HepG2 (cell line): Measurements from ENCODE around the gene FIBIN. TPM values are rescaled to one million over a fixed set of nuclear protein-coding genes. Genes with fewer than 3 reads are reported as not detected.

Experiments
- ATAC-seq: fragments of 200-7000 bp; cut with Tn5 transposase; 3 replicates; pipeline ENCODE4 v1.9.1; 2020; ENCODE audit warnings: mild to moderate bottlenecking, moderate library complexity
- BruUV-seq: library from RNA; stranded (reverse); fragments of 400-500 nt; replicated peaks from 2 replicates; lab custom pipeline; 2021; lab: Mats Ljungman, UMichigan
- CTCF ChIA-PET: fragments of 300-600 bp; formaldehyde crosslinking; extraction: SDS; loops from one replicate; lab custom pipeline; 2021; ENCODE audit warnings: low total read pairs, inconsistent platforms, low intra/inter-chr PET ratio; lab: Yijun Ruan, JAX
- POLR2A ChIA-PET: fragments of 350-600 bp; sonication (Branson Sonifier 250); formaldehyde crosslinking; loops from one replicate; lab custom pipeline; 2020; ENCODE audit warnings: antibody characterized with exemption, inconsistent platforms; lab: Yijun Ruan, JAX
- DNase-seq: peaks from one replicate; pipeline ENCODE4 v3.0.0-alpha.2; 2015; ENCODE audit warnings: low spot score
- FAIRE-seq: peaks from 3 replicates; lab custom pipeline; 2011; peaks lifted over from hg19 to GRCh38; lab: Jason Lieb, UNC
- H2AFZ ChIP-seq: one replicate; pipeline ENCODE4 v1.6.1; 2011; ENCODE audit warnings: low read length, inconsistent platforms
- H3K27ac ChIP-seq: fragments of 300-600 bp; 3 replicates; pipeline ENCODE4 v1.8.0; 2011; ENCODE audit warnings: mixed run types, mild to moderate bottlenecking, mixed read lengths, low read length, inconsistent platforms; ENCODE audit not compliant: insufficient read depth; ENCODE audit errors: extremely low read length
- H3K27me3 ChIP-seq, 2 experiments: fragments of 200-600 bp in 1 of 2; 2 replicates in 1 of 2; 3 replicates in 1 of 2; pipeline versions ENCODE4 v1.6.0 to v1.8.0; 2011; ENCODE audit warnings: low read length in 2 of 2, mild to moderate bottlenecking in 2 of 2, moderate library complexity in 2 of 2, inconsistent platforms in 1 of 2; ENCODE audit not compliant: insufficient read depth in 2 of 2, control insufficient read depth in 1 of 2
- H3K36me3 ChIP-seq, 2 experiments: fragments of 200-600 bp in 1 of 2; replicated peaks in 1 of 2; 2 replicates in 1 of 2; 3 replicates in 1 of 2; pipeline versions ENCODE4 v1.5.1 to v1.8.0; 2011; ENCODE audit warnings: low read length in 2 of 2, inconsistent platforms in 1 of 2; ENCODE audit not compliant: insufficient read depth in 2 of 2, control insufficient read depth in 1 of 2
- H3K4me1 ChIP-seq: 2 replicates; pipeline ENCODE4 v1.5.1; 2012; ENCODE audit warnings: low read length, inconsistent platforms; ENCODE audit not compliant: insufficient read depth
- H3K4me2 ChIP-seq: 2 replicates; pipeline ENCODE4 v1.6.0; 2011; ENCODE audit warnings: low read depth, low read length, inconsistent platforms
- H3K4me3 ChIP-seq, 3 experiments: fragments of 200-600 bp in 1 of 3; sonication (generic), shearing (Covaris generic) in 1 of 3; replicated peaks in 1 of 3; 2 replicates each; pipeline ENCODE4 v1.5.1; 2011 to 2016; ENCODE audit warnings: low read length in 3 of 3, inconsistent platforms in 2 of 3, low read depth in 2 of 3, mild to moderate bottlenecking in 2 of 3, control low read depth in 1 of 3, mixed read lengths in 1 of 3; ENCODE audit not compliant: insufficient read depth in 1 of 3
- H3K79me2 ChIP-seq: one replicate; pipeline ENCODE4 v1.6.1; 2011; ENCODE audit warnings: low read length, inconsistent platforms; ENCODE audit not compliant: insufficient read depth
- H3K9ac ChIP-seq: 2 replicates; pipeline ENCODE4 v1.6.0; 2011; ENCODE audit warnings: mild to moderate bottlenecking, low read depth, low read length, inconsistent platforms; ENCODE audit not compliant: insufficient read depth
- H3K9me3 ChIP-seq: 2 replicates; pipeline ENCODE4 v1.5.1; 2012; ENCODE audit warnings: mild to moderate bottlenecking, low read length
- H4K20me1 ChIP-seq: 2 replicates; pipeline ENCODE4 v1.6.0; 2011; ENCODE audit warnings: inconsistent platforms, mild to moderate bottlenecking, low read length, moderate library complexity; ENCODE audit not compliant: insufficient read depth
- CEBPZ ChIP-seq: IDR thresholded peaks from 2 replicates; pipeline ENCODE4 v1.6.1; 2012; ENCODE audit warnings: low read length, improper control_type of control experiment
- GLI4 ChIP-seq: sonication (generic); formaldehyde crosslinking; IDR thresholded peaks from 2 replicates; pipeline ENCODE4 v1.5.1; 2020; ENCODE audit warnings: missing genetic modification reagents, mild to moderate bottlenecking, moderate library complexity, borderline replicate concordance
- HNRNPL ChIP-seq: fragments of 200-400 bp; formaldehyde crosslinking; IDR thresholded peaks from 2 replicates; pipeline ENCODE4 v1.6.1; 2017; ENCODE audit warnings: mild to moderate bottlenecking, low read depth, low read length
- IKZF1 ChIP-seq: fragments of 450-650 bp; IDR thresholded peaks from 2 replicates; pipeline ENCODE4 v1.7.1; 2016
- MAX ChIP-seq: IDR thresholded peaks from 2 replicates; pipeline ENCODE4 v1.6.1; 2012; ENCODE audit warnings: inconsistent platforms
- MXD3 ChIP-seq: IDR thresholded peaks from 2 replicates; pipeline ENCODE4 v1.6.1; 2016; ENCODE audit warnings: mild to moderate bottlenecking, missing biosample characterization, missing genetic modification reagents
- TFDP1 ChIP-seq: IDR thresholded peaks from 2 replicates; pipeline ENCODE4 v1.6.1; 2016; ENCODE audit warnings: missing compliant biosample characterization, missing genetic modification reagents, borderline replicate concordance
- ZNF143 ChIP-seq: sonication (generic); formaldehyde crosslinking; IDR thresholded peaks from 2 replicates; pipeline ENCODE4 v1.4.0; 2020; ENCODE audit warnings: missing genetic modification reagents
- ZNF18 ChIP-seq: sonication (generic); formaldehyde crosslinking; IDR thresholded peaks from 2 replicates; pipeline ENCODE4 v1.8.0; 2022; ENCODE audit warnings: mild to moderate bottlenecking, missing genetic modification reagents; ENCODE audit not compliant: insufficient replicate concordance
- ZNF367 ChIP-seq: sonication (generic); formaldehyde crosslinking; IDR thresholded peaks from 2 replicates; pipeline ENCODE4 v1.4.0; 2020; ENCODE audit warnings: missing genetic modification reagents, borderline replicate concordance
- ZNF530 ChIP-seq: sonication (generic); formaldehyde crosslinking; IDR thresholded peaks from 2 replicates; pipeline ENCODE4 v1.5.0; 2020; ENCODE audit warnings: low read depth, mild to moderate bottlenecking, missing genetic modification reagents
- ZNF678 ChIP-seq: sonication (generic); formaldehyde crosslinking; IDR thresholded peaks from 2 replicates; pipeline ENCODE4 v1.4.0; 2020; ENCODE audit warnings: mild to moderate bottlenecking, missing genetic modification reagents
- ZNF687 ChIP-seq: sonication (generic); formaldehyde crosslinking; IDR thresholded peaks from 2 replicates; pipeline ENCODE4 v1.5.1; 2020; ENCODE audit warnings: mild to moderate bottlenecking, missing genetic modification reagents, moderate library complexity
- WGBS: methylation state at CpG from one replicate; pipeline ENCODE4 v1.1.6; 2017; ENCODE audit warnings: low lambda C conversion rate; 5-methylcytosine and 5-hydroxymethylcytosine counted together
- in situ Hi-C: cut with HindIII; loops from 2 replicates; pipeline ENCODE4 v1.10.0; 2017; ENCODE audit warnings: low pct_unique_long_range_greater_than_20kb; ENCODE audit not compliant: extremely low pct_ligation_motif_present
- intact Hi-C: fragments of 100-400 bp; cut with micrococcal nuclease; formaldehyde crosslinking; loops from one replicate; pipeline ENCODE4 v1.10.0; 2022; ENCODE audit not compliant: unreplicated experiment
- polyA plus RNA-seq, 8 experiments: library from polyadenylated mRNA; depleted of rRNA in 3 of 8; stranded (reverse) in 7 of 8; unstranded in 1 of 8; fragments of >200 nt; fragmentation: Illumina TruSeq in 4 of 8; extraction: Trizol in 4 of 8; gene quantifications; 2 replicates each; pipeline versions ENCODE4 v1.2.1 to v1.2.3, GENCODE V29; 2011 to 2016; ENCODE audit warnings: low read depth in 4 of 8, missing spikeins in 1 of 8, mixed read lengths in 1 of 8; ENCODE audit not compliant: insufficient read depth in 1 of 8
- total RNA-seq, 5 experiments: library from RNA; depleted of rRNA; stranded (reverse); fragments of >200 nt; fragmentation: Illumina TruSeq; extraction: Trizol; gene quantifications; 2 replicates each; pipeline ENCODE4 v1.2.3, GENCODE V29; 2016; ENCODE audit warnings: low read depth in 1 of 5

Gene FIBIN
- total and polyA plus RNA-seq, 2 of the 13 experiments (the other 11 are each of a cell fraction or from before 2014, with no cell fraction given): not detected

GRCh38 chr11:26997378-26997777 lies 3.5 kb downstream of the FIBIN start:
- no peak for FAIRE-seq
- ChIA-PET POLR2A (no interaction called here), CTCF (no interaction called here)
- in situ Hi-C loops (no loop called here), intact Hi-C loops (no loop called here)
- H3K36me3 ChIP-seq: no peaks in the 10 kb centered on the region
- no peak overlapping the region for H2AFZ ChIP-seq
- no peak overlapping the region for H3K27ac ChIP-seq
- TF ChIP-seq CEBPZ (no peak), MAX (no peak), ZNF678 (no peak), HNRNPL (no peak), GLI4 (CRISPR knock-in tag) (no peak), ZNF143 (CRISPR knock-in tag) (no peak), ZNF530 (CRISPR knock-in tag) (no peak), ZNF687 (CRISPR knock-in tag) (no peak), ZNF367 (CRISPR knock-in tag) (no peak), IKZF1 (no peak), MXD3 (CRISPR knock-in tag) (no peak), ZNF18 (CRISPR knock-in tag) (no peak), TFDP1 (no peak)
- no peaks in the 10 kb centered on the region for H4K20me1 ChIP-seq
- no peaks in the 10 kb centered on the region for H3K9me3 ChIP-seq
- no peak overlapping the region for H3K4me2 ChIP-seq
- BruUV-seq: no TSS peak
- H3K27me3 ChIP-seq: peaks cover 0 to 11% of the 10 kb centered on the region in 2 experiments; a peak in 2 of 5 replicates
- ATAC-seq: no peak
- H3K79me2 ChIP-seq: no peaks in the 10 kb centered on the region
- no peak for DNase-seq
- no peaks in the 10 kb centered on the region for H3K4me1 ChIP-seq
- 0% methylated on average over 2 of the region's 2 CpGs for WGBS
- no peak overlapping the region for H3K9ac ChIP-seq
- no peak overlapping the region for H3K4me3 ChIP-seq
